HG03521 (cell line): ENCODE measurements around the gene SNED1.

Source experiments
- ATAC-seq: cut with Tn5 transposase; IDR thresholded peaks from one replicate; pipeline ENCODE4 v1.9.1; 2021; ENCODE audit warnings: mild to moderate bottlenecking, moderate library complexity; ENCODE audit not compliant: unreplicated experiment

SNED1 gene

GRCh38 chr2:241043581-241043980 lies 45.2 kb downstream of the SNED1 start:
- no peak for ATAC-seq

GRCh38 chr2:241047253-241048010 lies 49.0 kb downstream of the SNED1 start:
- no peak for ATAC-seq

GRCh38 chr2:241048149-241048948 lies 49.9 kb downstream of the SNED1 start:
- no peak for ATAC-seq

- ATAC-seq, result no peak
Measured at GRCh38 chr2:241048949-241049343, 50.5 kb downstream of the SNED1 start.

- no peak for ATAC-seq
Measured at GRCh38 chr2:241049739-241050623, 51.6 kb downstream of the SNED1 start.

- ATAC-seq, result no peak
Measured at GRCh38 chr2:241050624-241051577, 52.5 kb downstream of the SNED1 start.

- no peak for ATAC-seq
Measured at GRCh38 chr2:241051578-241052487, 53.4 kb downstream of the SNED1 start.

GRCh38 chr2:241052677-241053360 lies 54.4 kb downstream of the SNED1 start:
- no peak for ATAC-seq

GRCh38 chr2:241053576-241054251 lies 55.3 kb downstream of the SNED1 start:
- no peak for ATAC-seq

GRCh38 chr2:241061275-241061674 lies 62.9 kb downstream of the SNED1 start:
- ATAC-seq, result no peak

- no peak for ATAC-seq
Measured at GRCh38 chr2:241062389-241063092, 64.1 kb downstream of the SNED1 start.

GRCh38 chr2:241063093-241063551 lies 64.7 kb downstream of the SNED1 start:
- no peak for ATAC-seq

- ATAC-seq, result no peak
Measured at GRCh38 chr2:241063587-241063986, 65.2 kb downstream of the SNED1 start.

GRCh38 chr2:241064008-241064801 lies 65.8 kb downstream of the SNED1 start:
- no peak for ATAC-seq

- no peak for ATAC-seq
Measured at GRCh38 chr2:241064802-241065354, 66.5 kb downstream of the SNED1 start.

GRCh38 chr2:241065355-241065803 lies 67.0 kb downstream of the SNED1 start:
- no peak for ATAC-seq
